ENCODE measurements around the gene MAP3K4.
"Not testable (repeated sequence)": the region's sequence is repeated elsewhere in the genome, so short reads cannot be mapped to it uniquely, and the experiment has no call there.

Gene MAP3K4

GRCh38 chr6:160962835-160963623 lies 28.5 kb upstream of the MAP3K4 start:
- Mint-ChIP-seq H3K4me3 (no peak overlapping the region), H3K36me3 (no peaks in the 10 kb centered on the region), H3K4me1 (ENCODE audit: low read depth) (no peaks in the 10 kb centered on the region), H3K9me3 (ENCODE audit: low read depth) (no peaks in the 10 kb centered on the region), H3K27me3 (peaks cover 8% of the 10 kb centered on the region), H3K27ac (no peak overlapping the region)

- Mint-ChIP-seq H3K9me3 (ENCODE audit: low read depth) (no peaks in the 10 kb centered on the region), H3K27ac (no peak overlapping the region), H3K36me3 (no peaks in the 10 kb centered on the region), H3K4me3 (no peak overlapping the region), H3K27me3 (peaks cover 8% of the 10 kb centered on the region), H3K4me1 (ENCODE audit: low read depth) (no peaks in the 10 kb centered on the region)
Observed at GRCh38 chr6:160963651-160964050, 27.9 kb upstream of the MAP3K4 start.

DNA sequence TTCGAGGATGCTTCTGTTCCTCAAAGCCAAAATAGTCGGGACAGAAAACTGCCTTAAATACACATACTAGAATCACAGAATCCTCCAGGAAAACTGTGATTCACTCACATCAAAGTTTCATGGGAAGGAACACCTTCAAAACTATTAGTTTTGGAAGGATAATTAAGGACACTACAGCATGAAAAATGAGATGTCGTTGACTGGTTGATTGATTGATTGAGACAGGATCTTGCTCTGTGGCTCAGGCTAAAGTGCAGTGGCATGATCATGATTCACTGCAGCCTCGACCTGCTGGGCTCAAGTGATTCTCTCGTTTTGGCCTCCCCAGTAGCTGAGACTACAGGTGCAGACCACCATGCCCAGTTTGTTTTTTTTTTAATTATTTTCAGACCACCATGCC lies 25.7 kb upstream of the MAP3K4 start:
- Mint-ChIP-seq H3K9me3 (ENCODE audit: low read depth) (no peaks in the 10 kb centered on the region), H3K36me3 (no peaks in the 10 kb centered on the region), H3K4me1 (ENCODE audit: low read depth) (no peaks in the 10 kb centered on the region), H3K4me3 (no peak overlapping the region), H3K27me3 (peaks cover 11% of the 10 kb centered on the region), H3K27ac (no peak overlapping the region)

GRCh38 chr6:160966493-160967229 lies 24.9 kb upstream of the MAP3K4 start:
- H3K36me3 Mint-ChIP-seq: no peaks in the 10 kb centered on the region
- peaks cover 11% of the 10 kb centered on the region for H3K27me3 Mint-ChIP-seq
- H3K4me1 Mint-ChIP-seq (ENCODE audit: low read depth): no peaks in the 10 kb centered on the region
- H3K9me3 Mint-ChIP-seq (ENCODE audit: low read depth): no peaks in the 10 kb centered on the region
- H3K4me3 Mint-ChIP-seq: no peak overlapping the region
- no peak overlapping the region for H3K27ac Mint-ChIP-seq

DNA sequence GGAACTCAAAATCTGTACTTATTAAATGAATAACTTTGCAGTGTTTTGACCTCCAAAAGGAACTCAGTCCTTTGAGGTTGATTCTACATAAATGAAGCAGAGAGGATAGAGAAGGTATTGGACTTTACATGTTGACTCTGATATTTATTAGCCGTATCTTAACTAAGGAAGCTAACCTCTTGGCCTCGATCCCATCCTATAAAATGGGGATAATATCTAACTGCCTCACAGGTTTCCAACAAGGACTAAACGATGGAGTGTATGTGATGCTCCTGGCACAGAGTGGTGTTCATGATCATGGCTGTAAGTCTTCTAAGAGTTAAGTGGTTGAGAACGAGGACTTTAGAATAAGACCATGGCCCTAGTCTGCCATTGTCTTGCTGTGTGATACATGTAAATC lies 24.2 kb upstream of the MAP3K4 start:
- Mint-ChIP-seq H3K9me3 (ENCODE audit: low read depth) (no peaks in the 10 kb centered on the region), H3K36me3 (no peaks in the 10 kb centered on the region), H3K4me1 (ENCODE audit: low read depth) (no peaks in the 10 kb centered on the region), H3K4me3 (no peak overlapping the region), H3K27ac (no peak overlapping the region), H3K27me3 (peaks cover 11% of the 10 kb centered on the region)

DNA sequence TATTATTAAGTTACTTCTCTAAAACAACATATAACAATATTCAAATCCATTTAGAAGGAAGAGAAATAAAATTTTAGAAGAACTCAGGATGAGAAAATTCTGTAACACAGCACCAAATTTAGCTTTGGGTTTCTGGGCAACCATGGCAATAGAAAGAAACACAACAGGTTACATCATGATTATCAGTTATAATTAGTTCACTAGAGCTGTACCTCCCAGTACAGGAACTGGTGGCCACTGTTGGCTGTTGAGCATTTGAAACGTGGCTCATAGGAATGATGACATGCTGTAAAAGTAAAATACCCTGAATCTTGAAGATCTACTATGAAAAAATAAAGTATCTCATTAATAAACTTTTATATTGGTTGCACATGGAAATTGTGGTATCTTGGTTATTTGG lies 23.7 kb upstream of the MAP3K4 start:
- H3K9me3 Mint-ChIP-seq (ENCODE audit: low read depth): no peaks in the 10 kb centered on the region
- no peak overlapping the region for H3K4me3 Mint-ChIP-seq
- no peaks in the 10 kb centered on the region for H3K36me3 Mint-ChIP-seq

GRCh38 chr6:160971171-160971570 lies 20.4 kb upstream of the MAP3K4 start:
- no peak overlapping the region for H3K4me3 Mint-ChIP-seq
- H3K36me3 Mint-ChIP-seq: no peaks in the 10 kb centered on the region
- H3K4me1 Mint-ChIP-seq (ENCODE audit: low read depth): no peaks in the 10 kb centered on the region
- peaks cover 8% of the 10 kb centered on the region for H3K27me3 Mint-ChIP-seq
- no peaks in the 10 kb centered on the region for H3K9me3 Mint-ChIP-seq (ENCODE audit: low read depth)
- H3K27ac Mint-ChIP-seq: no peak overlapping the region

More for the DNA sequence above, 23.7 kb upstream of the MAP3K4 start:
- H3K27ac Mint-ChIP-seq: no peak overlapping the region
- peaks cover 11% of the 10 kb centered on the region for H3K27me3 Mint-ChIP-seq
- H3K4me1 Mint-ChIP-seq (ENCODE audit: low read depth): no peaks in the 10 kb centered on the region

GRCh38 chr6:160972111-160972510 lies 19.5 kb upstream of the MAP3K4 start:
- Mint-ChIP-seq H3K36me3 (no peaks in the 10 kb centered on the region), H3K4me3 (no peak overlapping the region), H3K27ac (no peak overlapping the region)

DNA sequence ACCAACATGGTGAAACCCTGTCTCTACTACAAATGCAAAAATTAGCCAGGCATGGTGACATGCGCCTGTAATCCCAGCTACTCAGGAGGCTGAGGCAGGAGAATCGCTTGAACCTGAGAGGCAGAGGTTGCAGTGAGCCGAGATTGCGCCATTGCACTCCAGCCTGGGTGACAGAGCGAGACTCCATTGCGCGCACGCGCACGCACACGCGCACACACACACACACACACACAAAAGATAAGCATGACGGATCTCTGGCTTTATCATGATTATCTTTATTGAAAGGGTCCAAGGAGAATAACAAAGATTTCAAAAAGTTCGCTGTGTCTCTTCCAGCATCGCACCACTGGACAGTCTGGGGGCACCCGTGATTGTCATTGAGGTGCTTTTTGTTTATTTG lies 19.0 kb upstream of the MAP3K4 start:
- not testable (repeated sequence) for H3K9me3 Mint-ChIP-seq (ENCODE audit: low read depth); H3K27me3 Mint-ChIP-seq; H3K4me1 Mint-ChIP-seq (ENCODE audit: low read depth); H3K4me3 Mint-ChIP-seq; H3K36me3 Mint-ChIP-seq; H3K27ac Mint-ChIP-seq

More at GRCh38 chr6:160972111-160972510, 19.5 kb upstream of the MAP3K4 start:
- H3K9me3 Mint-ChIP-seq (ENCODE audit: low read depth): no peaks in the 10 kb centered on the region
- peaks cover 8% of the 10 kb centered on the region for H3K27me3 Mint-ChIP-seq
- H3K4me1 Mint-ChIP-seq (ENCODE audit: low read depth): no peaks in the 10 kb centered on the region

DNA sequence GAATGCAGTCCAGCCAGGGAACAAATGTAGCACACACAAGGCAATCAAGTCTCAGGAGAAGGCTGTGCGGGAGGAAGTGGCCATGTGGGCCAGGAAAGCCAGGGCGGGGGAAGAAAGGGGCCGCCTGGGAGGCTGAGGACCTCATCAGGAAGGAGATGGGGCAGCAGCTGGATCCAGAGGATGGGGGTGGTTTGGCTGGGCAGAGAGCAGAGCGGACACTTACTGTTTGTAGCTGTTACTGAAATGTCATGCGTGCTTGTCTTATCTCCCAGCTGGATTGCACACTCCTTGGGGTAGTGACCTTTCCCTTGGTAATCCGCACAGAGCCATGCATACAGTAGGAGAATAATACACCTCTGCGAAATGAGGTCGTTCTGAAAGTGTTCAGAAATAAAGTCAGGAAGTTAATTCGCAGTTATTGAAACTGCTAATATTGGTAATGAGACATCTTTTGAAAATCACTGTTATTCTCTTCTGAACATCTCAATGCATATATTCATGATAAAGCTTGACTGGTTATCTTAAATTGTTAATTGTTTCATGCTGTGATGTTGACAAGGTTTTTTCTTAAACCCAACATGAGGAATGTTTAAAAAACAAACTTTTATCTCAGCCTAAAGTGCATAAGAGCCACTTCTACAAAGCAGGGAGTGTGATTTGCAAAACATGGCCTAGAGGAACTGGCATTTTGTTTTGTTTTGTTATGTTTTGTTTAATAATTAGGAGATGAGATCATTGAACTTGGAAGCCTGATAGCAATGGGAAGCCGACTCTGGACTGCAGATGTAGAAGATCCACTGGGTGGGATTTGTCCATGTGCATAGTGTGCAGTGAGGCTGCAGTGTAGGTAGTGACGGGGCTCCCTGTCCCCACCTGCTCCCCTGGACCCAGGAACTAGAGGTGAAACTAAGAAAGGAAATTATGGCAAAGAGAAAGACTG lies 18.0 kb upstream of the MAP3K4 start:
- H3K9me3 Mint-ChIP-seq (ENCODE audit: low read depth): no peaks in the 10 kb centered on the region
- no peaks in the 10 kb centered on the region for H3K4me1 Mint-ChIP-seq (ENCODE audit: low read depth)
- H3K4me3 Mint-ChIP-seq: no peak overlapping the region
- peaks cover 7% of the 10 kb centered on the region for H3K27me3 Mint-ChIP-seq
- H3K27ac Mint-ChIP-seq: no peak overlapping the region
- no peaks in the 10 kb centered on the region for H3K36me3 Mint-ChIP-seq

DNA sequence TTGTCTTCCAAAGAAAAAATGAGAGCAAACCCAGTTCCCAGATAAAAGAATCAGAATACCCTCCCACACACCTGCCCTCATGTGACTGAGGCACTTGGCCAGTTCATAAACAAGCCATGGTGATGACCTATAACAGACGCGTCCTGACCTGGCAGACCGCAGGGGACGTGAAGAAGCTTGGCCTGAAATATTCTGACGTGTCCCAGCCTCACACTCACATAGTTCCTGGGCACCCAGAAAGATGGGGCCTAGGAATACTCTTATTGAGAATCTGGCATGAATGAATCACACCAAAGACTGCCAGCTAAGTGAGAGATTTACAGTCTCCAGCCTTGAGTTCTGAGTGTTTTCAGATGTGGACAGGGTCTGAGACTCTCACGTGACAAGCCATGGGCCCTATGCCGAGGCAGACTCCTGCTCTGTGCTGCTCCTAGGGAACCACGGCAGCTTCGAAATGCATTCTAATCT lies 17.2 kb upstream of the MAP3K4 start:
- H3K27me3 Mint-ChIP-seq: peaks cover 7% of the 10 kb centered on the region
- no peaks in the 10 kb centered on the region for H3K36me3 Mint-ChIP-seq
- H3K9me3 Mint-ChIP-seq (ENCODE audit: low read depth): no peaks in the 10 kb centered on the region
- no peak overlapping the region for H3K27ac Mint-ChIP-seq
- H3K4me3 Mint-ChIP-seq: no peak overlapping the region
- H3K4me1 Mint-ChIP-seq (ENCODE audit: low read depth): no peaks in the 10 kb centered on the region

GRCh38 chr6:160975162-160975561 lies 16.4 kb upstream of the MAP3K4 start:
- no peaks in the 10 kb centered on the region for H3K36me3 Mint-ChIP-seq
- H3K4me3 Mint-ChIP-seq: no peak overlapping the region
- H3K27me3 Mint-ChIP-seq: peaks cover 4% of the 10 kb centered on the region
- no peak overlapping the region for H3K27ac Mint-ChIP-seq
- H3K9me3 Mint-ChIP-seq (ENCODE audit: low read depth): no peaks in the 10 kb centered on the region
- no peaks in the 10 kb centered on the region for H3K4me1 Mint-ChIP-seq (ENCODE audit: low read depth)

GRCh38 chr6:160975961-160976360 lies 15.6 kb upstream of the MAP3K4 start:
- not testable (repeated sequence) for H3K4me1 Mint-ChIP-seq (ENCODE audit: low read depth); H3K9me3 Mint-ChIP-seq (ENCODE audit: low read depth); H3K36me3 Mint-ChIP-seq; H3K27ac Mint-ChIP-seq; H3K4me3 Mint-ChIP-seq; H3K27me3 Mint-ChIP-seq

DNA sequence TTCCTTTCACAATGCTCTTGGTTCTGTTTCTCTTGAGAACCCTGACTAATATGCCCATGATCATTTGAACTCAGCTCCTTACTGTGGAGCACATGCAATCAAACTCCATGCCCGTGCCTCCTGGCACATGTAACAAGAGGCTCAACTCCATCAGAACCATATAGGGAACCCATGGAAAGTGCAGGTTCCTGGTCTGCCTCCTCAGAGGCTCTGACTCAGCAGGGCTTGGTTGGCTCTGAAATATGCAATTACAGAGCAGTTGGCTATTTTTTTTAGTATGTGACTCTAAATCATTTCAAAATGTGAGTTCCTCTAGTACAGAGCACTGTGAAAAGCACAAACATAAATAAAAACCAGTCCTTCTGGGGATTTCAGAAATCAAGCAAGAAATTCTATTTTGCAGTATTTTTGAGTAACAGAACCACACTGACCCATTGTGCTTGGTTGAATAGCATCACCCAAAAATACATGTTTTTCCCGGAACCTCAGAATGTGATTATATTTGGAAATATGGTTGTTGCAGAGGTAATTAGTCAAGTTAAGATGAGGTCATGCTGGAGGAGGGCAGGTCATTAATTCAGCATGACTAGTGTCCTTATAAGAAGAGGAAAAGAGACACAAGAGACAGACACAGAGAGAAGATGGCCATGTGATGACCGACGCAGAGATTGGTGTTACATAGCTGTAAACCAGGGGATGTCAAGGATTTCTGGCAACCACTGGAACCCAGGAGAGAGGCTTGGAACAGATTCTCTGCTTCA lies 13.2 kb upstream of the MAP3K4 start:
- Mint-ChIP-seq H3K4me3 (no peak overlapping the region), H3K27me3 (peaks cover 6% of the 10 kb centered on the region), H3K27ac (no peak overlapping the region), H3K9me3 (ENCODE audit: low read depth) (peaks cover 3% of the 10 kb centered on the region), H3K36me3 (peaks cover 6% of the 10 kb centered on the region), H3K4me1 (ENCODE audit: low read depth) (no peaks in the 10 kb centered on the region)

Data from activated naive CD8-positive, alpha-beta T cell (primary cell).